ENCODE measurements around the gene FXYD2. TPM values are rescaled to one million over a fixed set of nuclear protein-coding genes. Genes with fewer than 3 reads are reported as not detected.

FXYD2 gene
- total RNA-seq, 1 donor from 2014 or later = 40.8 TPM

Other genes starting within 250 kb of the FXYD2 start
- 5.8 and 9.8 TPM in 2 replicates for gene DSCAML1, start 27.5 kb downstream of the FXYD2 start, total RNA-seq (ENCODE audit: low replicate concordance)
- 22.9 and 66.6 TPM in 2 replicates for gene FXYD6, start 51.9 kb upstream of the FXYD2 start, total RNA-seq (ENCODE audit: low replicate concordance)
- 6.9 and 22.7 TPM in 2 replicates for gene TMPRSS13, start 104.7 kb upstream of the FXYD2 start, total RNA-seq (ENCODE audit: low replicate concordance)
- 0.48 and 0.62 TPM in 2 replicates for gene IL10RA, start 161.7 kb upstream of the FXYD2 start, total RNA-seq (ENCODE audit: low replicate concordance)